ENCODE measurements around the gene PPL. TPM values are rescaled to one million over a fixed set of nuclear protein-coding genes. Genes with fewer than 3 reads are reported as not detected.

The PPL gene
- total and polyA plus RNA-seq, 2 of the 13 experiments (the other 11 are each of a cell fraction or from before 2014, with no cell fraction given) = 5.7 to 6.6 TPM

DNA sequence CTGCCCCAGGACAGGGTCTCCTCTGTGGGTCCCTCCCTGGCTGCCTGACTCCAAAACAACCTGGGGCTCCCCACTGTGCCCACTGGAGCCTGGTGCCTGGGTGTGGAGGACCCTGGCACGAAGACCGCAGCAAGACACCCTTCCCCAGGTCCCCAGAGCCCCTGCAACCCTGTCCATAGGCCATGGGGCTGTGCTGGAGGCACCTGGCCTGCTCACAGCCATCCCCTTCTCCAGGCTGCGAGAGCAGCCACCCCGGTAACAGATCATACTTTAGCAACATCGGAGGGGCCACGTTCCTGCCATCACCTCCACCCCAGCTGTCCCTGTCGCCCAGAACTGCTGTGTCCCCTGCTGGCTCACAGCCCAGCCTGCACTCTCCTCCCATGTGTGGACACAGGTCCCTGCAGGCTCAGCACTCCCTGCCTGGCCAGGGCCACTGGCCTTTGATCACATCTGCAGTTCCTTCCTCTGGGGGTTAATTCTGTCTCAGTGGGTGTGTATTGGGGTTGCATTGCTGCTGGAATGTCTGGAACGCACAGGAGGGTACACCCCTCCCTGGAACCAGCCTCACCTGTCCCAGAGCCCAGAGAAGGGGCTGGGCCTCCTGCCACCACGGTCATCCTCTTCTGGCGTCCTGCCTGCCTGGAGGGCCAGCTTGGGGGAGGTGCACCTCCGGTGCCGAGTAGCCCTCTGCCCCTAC is 12.2 kb downstream of the PPL start (continued):
- no peak for TF ChIP-seq SRSF9 (IDR thresholded peaks at IDR 0.05; ENCODE audit: borderline replicate concordance, insufficient read depth, low read depth, low read length, poor library complexity, severe bottlenecking)
- TF ChIP-seq ZFAT (CRISPR knock-in tag; conservative IDR thresholded peaks at IDR 0.05) = no peak
- TF ChIP-seq ZNF24 (IDR thresholded peaks at IDR 0.05) = no peak
- TF ChIP-seq ZNF691 (CRISPR knock-in tag; IDR thresholded peaks at IDR 0.05; ENCODE audit: borderline replicate concordance, low read depth) = 0 out of 2 replicates have a peak, but pooled peaks have one; percentile 65
- no peak for TF ChIP-seq ZNF577 (CRISPR knock-in tag; IDR thresholded peaks at IDR 0.05; ENCODE audit: borderline replicate concordance, low read depth)
- TF ChIP-seq FOXC1 (CRISPR knock-in tag; IDR thresholded peaks at IDR 0.05; ENCODE audit: borderline replicate concordance) = no peak
- TF ChIP-seq HMG20B (CRISPR knock-in tag; conservative IDR thresholded peaks at IDR 0.05) = peak; percentile 77; the same call in 1 of the 2 replicates
- peak; percentile 62; the same call in 1 of the 2 replicates for TF ChIP-seq SP5 (CRISPR knock-in tag; IDR thresholded peaks at IDR 0.05; ENCODE audit: borderline replicate concordance, low read depth)
- TF ChIP-seq ZNF780A (CRISPR knock-in tag; IDR thresholded peaks at IDR 0.05) = no peak
- no peak for TF ChIP-seq SIX1 (CRISPR knock-in tag; IDR thresholded peaks at IDR 0.05; ENCODE audit: borderline replicate concordance)
- TF ChIP-seq ZNF839 (CRISPR knock-in tag; IDR thresholded peaks at IDR 0.05; ENCODE audit: borderline replicate concordance) = no peak
- TF ChIP-seq ZNF564 (CRISPR knock-in tag; IDR thresholded peaks at IDR 0.05) = no peak
- TF ChIP-seq TFAP4 (IDR thresholded peaks at IDR 0.05; ENCODE audit: borderline replicate concordance, low read depth) = peak; percentile 73; the same call in 1 of the 2 replicates
- no peak for TF ChIP-seq PAWR (CRISPR knock-in tag; IDR thresholded peaks at IDR 0.05; ENCODE audit: borderline replicate concordance)
- TF ChIP-seq, protein P1, sequence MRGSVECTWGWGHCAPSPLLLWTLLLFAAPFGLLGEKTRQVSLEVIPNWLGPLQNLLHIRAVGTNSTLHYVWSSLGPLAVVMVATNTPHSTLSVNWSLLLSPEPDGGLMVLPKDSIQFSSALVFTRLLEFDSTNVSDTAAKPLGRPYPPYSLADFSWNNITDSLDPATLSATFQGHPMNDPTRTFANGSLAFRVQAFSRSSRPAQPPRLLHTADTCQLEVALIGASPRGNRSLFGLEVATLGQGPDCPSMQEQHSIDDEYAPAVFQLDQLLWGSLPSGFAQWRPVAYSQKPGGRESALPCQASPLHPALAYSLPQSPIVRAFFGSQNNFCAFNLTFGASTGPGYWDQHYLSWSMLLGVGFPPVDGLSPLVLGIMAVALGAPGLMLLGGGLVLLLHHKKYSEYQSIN (CRISPR knock-in tag; IDR thresholded peaks at IDR 0.05; ENCODE audit: borderline replicate concordance) = no peak
- TF ChIP-seq ZNF431 (CRISPR knock-in tag; IDR thresholded peaks at IDR 0.05; ENCODE audit: borderline replicate concordance, low read depth) = no peak
- 0 out of 2 replicates have a peak, but pooled peaks have one; percentile 10 for TF ChIP-seq ZNF850 (CRISPR knock-in tag; conservative IDR thresholded peaks at IDR 0.05)
- no peak for TF ChIP-seq ZNF33B (CRISPR knock-in tag; IDR thresholded peaks at IDR 0.05)
- no peak for TF ChIP-seq FOXK2 (IDR thresholded peaks at IDR 0.05)
- TF ChIP-seq, protein P2, sequence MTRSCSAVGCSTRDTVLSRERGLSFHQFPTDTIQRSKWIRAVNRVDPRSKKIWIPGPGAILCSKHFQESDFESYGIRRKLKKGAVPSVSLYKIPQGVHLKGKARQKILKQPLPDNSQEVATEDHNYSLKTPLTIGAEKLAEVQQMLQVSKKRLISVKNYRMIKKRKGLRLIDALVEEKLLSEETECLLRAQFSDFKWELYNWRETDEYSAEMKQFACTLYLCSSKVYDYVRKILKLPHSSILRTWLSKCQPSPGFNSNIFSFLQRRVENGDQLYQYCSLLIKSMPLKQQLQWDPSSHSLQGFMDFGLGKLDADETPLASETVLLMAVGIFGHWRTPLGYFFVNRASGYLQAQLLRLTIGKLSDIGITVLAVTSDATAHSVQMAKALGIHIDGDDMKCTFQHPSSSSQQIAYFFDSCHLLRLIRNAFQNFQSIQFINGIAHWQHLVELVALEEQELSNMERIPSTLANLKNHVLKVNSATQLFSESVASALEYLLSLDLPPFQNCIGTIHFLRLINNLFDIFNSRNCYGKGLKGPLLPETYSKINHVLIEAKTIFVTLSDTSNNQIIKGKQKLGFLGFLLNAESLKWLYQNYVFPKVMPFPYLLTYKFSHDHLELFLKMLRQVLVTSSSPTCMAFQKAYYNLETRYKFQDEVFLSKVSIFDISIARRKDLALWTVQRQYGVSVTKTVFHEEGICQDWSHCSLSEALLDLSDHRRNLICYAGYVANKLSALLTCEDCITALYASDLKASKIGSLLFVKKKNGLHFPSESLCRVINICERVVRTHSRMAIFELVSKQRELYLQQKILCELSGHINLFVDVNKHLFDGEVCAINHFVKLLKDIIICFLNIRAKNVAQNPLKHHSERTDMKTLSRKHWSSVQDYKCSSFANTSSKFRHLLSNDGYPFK (CRISPR knock-in tag; IDR thresholded peaks at IDR 0.05; ENCODE audit: borderline replicate concordance) = peak; percentile 62; the same call in 1 of the 2 replicates
- TF ChIP-seq ZKSCAN5 (CRISPR knock-in tag; IDR thresholded peaks at IDR 0.05) = peak; percentile 58; the same call in 1 of the 2 replicates
- 0 out of 2 replicates have a peak, but pooled peaks have one; percentile 52 for TF ChIP-seq ZNF230 (CRISPR knock-in tag; IDR thresholded peaks at IDR 0.05)

All from HepG2 (cell line).